ENCODE data around the gene UBE2R2.

The UBE2R2 gene

GRCh38 chr9:33877727-33878489 is 60.9 kb downstream of the UBE2R2 start:
- TF ChIP-seq ZFX (IDR thresholded peaks at IDR 0.05; ENCODE audit: borderline replicate concordance) = no peak
- no peak for TF ChIP-seq CTCF (IDR thresholded peaks at IDR 0.05)
- H3K27ac ChIP-seq = peak overlapping the region; percentile 19; the same call in 1 of the 2 replicates

GRCh38 chr9:33878691-33879366 is 61.9 kb downstream of the UBE2R2 start:
- peak overlapping the region; percentile 19; the same call in 1 of the 2 replicates for H3K27ac ChIP-seq
- TF ChIP-seq ZFX (IDR thresholded peaks at IDR 0.05; ENCODE audit: borderline replicate concordance) (no peak), CTCF (IDR thresholded peaks at IDR 0.05) (no peak)

- TF ChIP-seq ZFX (IDR thresholded peaks at IDR 0.05; ENCODE audit: borderline replicate concordance) = no peak
- no peak for TF ChIP-seq CTCF (IDR thresholded peaks at IDR 0.05)
- H3K27ac ChIP-seq = no peak overlapping the region
Observed at GRCh38 chr9:33880211-33881089, 63.5 kb downstream of the UBE2R2 start.

- no peak for TF ChIP-seq CTCF (IDR thresholded peaks at IDR 0.05)
- no peak for TF ChIP-seq ZFX (IDR thresholded peaks at IDR 0.05; ENCODE audit: borderline replicate concordance)
- no peak overlapping the region for H3K27ac ChIP-seq
Observed at GRCh38 chr9:33881635-33882034, 64.7 kb downstream of the UBE2R2 start.

- peak overlapping the region; percentile 17; the same call in 1 of the 2 replicates for H3K27ac ChIP-seq
- TF ChIP-seq CTCF (IDR thresholded peaks at IDR 0.05) (no peak), ZFX (IDR thresholded peaks at IDR 0.05; ENCODE audit: borderline replicate concordance) (no peak)
Observed at GRCh38 chr9:33884856-33885701, 68.1 kb downstream of the UBE2R2 start.

GRCh38 chr9:33885948-33886347 is 69.0 kb downstream of the UBE2R2 start:
- TF ChIP-seq CTCF (IDR thresholded peaks at IDR 0.05) (no peak), ZFX (IDR thresholded peaks at IDR 0.05; ENCODE audit: borderline replicate concordance) (no peak)
- no peak overlapping the region for H3K27ac ChIP-seq

All from 22Rv1 (cell line).